Measurements from ENCODE around the gene ERCC1. TPM values are rescaled to one million over a fixed set of nuclear protein-coding genes. Genes with fewer than 3 reads are reported as not detected.
A peak's percentile ranks its signal among the peaks of the same experiment; 100 is the strongest.

ERCC1 gene
- total and polyA plus RNA-seq, 2 of the 13 experiments (the other 11 are each of a cell fraction or from before 2014, with no cell fraction given): 40.0 to 66.4 TPM

GRCh38 chr19:45403781-45404556 lies 19.7 kb downstream of the ERCC1 start (continued):
- TF ChIP-seq IRF2 (CRISPR knock-in tag; IDR thresholded peaks at IDR 0.05): peak; percentile 24; the same call in 1 of the 2 replicates
- TF ChIP-seq ZBTB8A (CRISPR knock-in tag; IDR thresholded peaks at IDR 0.05; ENCODE audit: borderline replicate concordance, low read depth): no peak
- TF ChIP-seq, protein P1, sequence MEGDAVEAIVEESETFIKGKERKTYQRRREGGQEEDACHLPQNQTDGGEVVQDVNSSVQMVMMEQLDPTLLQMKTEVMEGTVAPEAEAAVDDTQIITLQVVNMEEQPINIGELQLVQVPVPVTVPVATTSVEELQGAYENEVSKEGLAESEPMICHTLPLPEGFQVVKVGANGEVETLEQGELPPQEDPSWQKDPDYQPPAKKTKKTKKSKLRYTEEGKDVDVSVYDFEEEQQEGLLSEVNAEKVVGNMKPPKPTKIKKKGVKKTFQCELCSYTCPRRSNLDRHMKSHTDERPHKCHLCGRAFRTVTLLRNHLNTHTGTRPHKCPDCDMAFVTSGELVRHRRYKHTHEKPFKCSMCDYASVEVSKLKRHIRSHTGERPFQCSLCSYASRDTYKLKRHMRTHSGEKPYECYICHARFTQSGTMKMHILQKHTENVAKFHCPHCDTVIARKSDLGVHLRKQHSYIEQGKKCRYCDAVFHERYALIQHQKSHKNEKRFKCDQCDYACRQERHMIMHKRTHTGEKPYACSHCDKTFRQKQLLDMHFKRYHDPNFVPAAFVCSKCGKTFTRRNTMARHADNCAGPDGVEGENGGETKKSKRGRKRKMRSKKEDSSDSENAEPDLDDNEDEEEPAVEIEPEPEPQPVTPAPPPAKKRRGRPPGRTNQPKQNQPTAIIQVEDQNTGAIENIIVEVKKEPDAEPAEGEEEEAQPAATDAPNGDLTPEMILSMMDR (CRISPR knock-in tag; IDR thresholded peaks at IDR 0.05): peak; percentile 81
- no peak for TF ChIP-seq SOX13 (IDR thresholded peaks at IDR 0.05)
- TF ChIP-seq SOX13 (CRISPR knock-in tag; conservative IDR thresholded peaks at IDR 0.05 in 1 of 2, IDR thresholded peaks at IDR 0.05 in 1 of 2): no peak
- TF ChIP-seq ZBTB44 (CRISPR knock-in tag; IDR thresholded peaks at IDR 0.05): no peak
- TF ChIP-seq SNAPC2 (CRISPR knock-in tag; IDR thresholded peaks at IDR 0.05): peak; percentile 67; the same call in 1 of the 2 replicates
- no peak for TF ChIP-seq KAT7 (CRISPR knock-in tag; IDR thresholded peaks at IDR 0.05; ENCODE audit: borderline replicate concordance)
- no peak for TF ChIP-seq EEA1 (CRISPR knock-in tag; IDR thresholded peaks at IDR 0.05; ENCODE audit: borderline replicate concordance)
- TF ChIP-seq ZNF430 (CRISPR knock-in tag; IDR thresholded peaks at IDR 0.05): peak; percentile 40; the same call in 1 of the 2 replicates
- peak; percentile 47; the same call in 1 of the 2 replicates for TF ChIP-seq TARDBP (CRISPR knock-in tag; IDR thresholded peaks at IDR 0.05)
- peak; percentile 18 for TF ChIP-seq ZNF883 (CRISPR knock-in tag; IDR thresholded peaks at IDR 0.05; ENCODE audit: not compliant biosample characterization)
- TF ChIP-seq NFYB (CRISPR knock-in tag; IDR thresholded peaks at IDR 0.05): no peak
- no peak for TF ChIP-seq ZNF512 (CRISPR knock-in tag; IDR thresholded peaks at IDR 0.05)
- no peak for TF ChIP-seq ZNF383 (CRISPR knock-in tag; IDR thresholded peaks at IDR 0.05; ENCODE audit: borderline replicate concordance)
- TF ChIP-seq U2AF1 (optimal IDR thresholded peaks at IDR 0.05; ENCODE audit: low read depth, low read length): no peak
- TF ChIP-seq MAF1 (CRISPR knock-in tag; IDR thresholded peaks at IDR 0.05; ENCODE audit: borderline replicate concordance): 0 out of 2 replicates have a peak, but pooled peaks have one; percentile 26
- no peak for TF ChIP-seq FOXP1 (IDR thresholded peaks at IDR 0.05)
- no peak for TF ChIP-seq FOXP1 (CRISPR knock-in tag; IDR thresholded peaks at IDR 0.05)
- TF ChIP-seq, protein P2, sequence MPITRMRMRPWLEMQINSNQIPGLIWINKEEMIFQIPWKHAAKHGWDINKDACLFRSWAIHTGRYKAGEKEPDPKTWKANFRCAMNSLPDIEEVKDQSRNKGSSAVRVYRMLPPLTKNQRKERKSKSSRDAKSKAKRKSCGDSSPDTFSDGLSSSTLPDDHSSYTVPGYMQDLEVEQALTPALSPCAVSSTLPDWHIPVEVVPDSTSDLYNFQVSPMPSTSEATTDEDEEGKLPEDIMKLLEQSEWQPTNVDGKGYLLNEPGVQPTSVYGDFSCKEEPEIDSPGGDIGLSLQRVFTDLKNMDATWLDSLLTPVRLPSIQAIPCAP (CRISPR knock-in tag; IDR thresholded peaks at IDR 0.05; ENCODE audit: low read depth): no peak
- TF ChIP-seq KDM5A (IDR thresholded peaks at IDR 0.05; ENCODE audit: borderline replicate concordance, low read length): no peak
- peak; percentile 32; the same call in 1 of the 2 replicates for TF ChIP-seq FOXK1 (CRISPR knock-in tag; IDR thresholded peaks at IDR 0.05; ENCODE audit: borderline replicate concordance, low read depth)
- peak; percentile 56 for TF ChIP-seq STAG1 (CRISPR knock-in tag; IDR thresholded peaks at IDR 0.05)
- no peak for TF ChIP-seq RFX3 (CRISPR knock-in tag; IDR thresholded peaks at IDR 0.05)
- TF ChIP-seq NONO (IDR thresholded peaks at IDR 0.05): no peak
- no peak for TF ChIP-seq NONO (CRISPR knock-in tag; conservative IDR thresholded peaks at IDR 0.05)
